Measurements from ENCODE around the gene TEC. TPM values are rescaled to one million over a fixed set of nuclear protein-coding genes. Genes with fewer than 3 reads are reported as not detected.
"Not testable (repeated sequence)": the region's sequence is repeated elsewhere in the genome, so short reads cannot be mapped to it uniquely, and the experiment has no call there.

The TEC gene
- total RNA-seq (10 to 100 TPM in 1 of 2 donors, 1 to 10 TPM in 1; 9.2 to 10.8 TPM), polyA plus RNA-seq (ENCODE audit: insufficient read depth, low read depth, low replicate concordance) (3.5 TPM)
- long read RNA-seq, donor 1, partial matches to known transcripts = 0 of 1 reads
- long read RNA-seq, donor 1, other reads (novel, unspliced or antisense) = 0 of 1 reads
- long read RNA-seq, donor 2 = 0 reads

- H3K4me1 ChIP-seq = no peaks in the 10 kb centered on the region
- H3K4me3 ChIP-seq = peak within 1 kb of the TSS; percentile 75 to 87
- peak; percentile 54 for DNase-seq
- intact Hi-C loops (cut with DNase I; ENCODE audit: low total_unique reads) = no loop called here
- H3K27me3 ChIP-seq = no peaks in the 10 kb centered on the region
- no peaks in the 10 kb centered on the region for H3K36me3 ChIP-seq (ENCODE audit: low read depth, missing control alignments)
- H3K9me3 ChIP-seq = no peaks in the 10 kb centered on the region
- no peak for TF ChIP-seq POLR2A (IDR thresholded peaks at IDR 0.05)
- TF ChIP-seq CTCF (IDR thresholded peaks at IDR 0.05) = no peak
- 2 to 4% methylated on average over 37 to 61 of the region's 63 CpGs for WGBS, 2 donors
- H3K27ac ChIP-seq = peak within 1 kb of the TSS; percentile 69 to 83
These were observed at the start of gene TEC for GRCh38 chr4:48268956-48269860. TSS of gene TEC (minus strand) at chr4:48269838. CDS start at chr4:48228614, 41,224 bp downstream.

- WGBS, 2 donors = 50 to 59% methylated on average over 7 of the region's 7 CpGs
- Histone ChIP-seq H3K4me1 (no peaks in the 10 kb centered on the region), H3K27ac (no peak overlapping the region), H3K36me3 (ENCODE audit: low read depth, missing control alignments) (no peaks in the 10 kb centered on the region), H3K9me3 (no peaks in the 10 kb centered on the region), H3K4me3 (no peak overlapping the region), H3K27me3 (no peaks in the 10 kb centered on the region)
- TF ChIP-seq CTCF (IDR thresholded peaks at IDR 0.05) = peak in 2 of 3 experiments; percentile 30 to 31
- TF ChIP-seq POLR2A (IDR thresholded peaks at IDR 0.05) = no peak
- intact Hi-C loops (cut with DNase I; ENCODE audit: low total_unique reads) = loop anchor here (5.0 kb wide), 1 partner anchor 131 kb away; no protein-coding TSS in a partner anchor
- no peak for DNase-seq
These were observed 46.3 kb upstream of the TEC start for GRCh38 chr4:48315728-48316630.

GRCh38 chr4:48314746-48315145 is 45.1 kb upstream of the TEC start:
- not testable (repeated sequence) for H3K4me1 ChIP-seq; H3K27me3 ChIP-seq; H3K9me3 ChIP-seq; DNase-seq; H3K4me3 ChIP-seq; H3K27ac ChIP-seq; H3K36me3 ChIP-seq (ENCODE audit: low read depth, missing control alignments)
- intact Hi-C loops (cut with DNase I; ENCODE audit: low total_unique reads) = loop anchor here (5.0 kb wide), 1 partner anchor 133 kb away; no protein-coding TSS in a partner anchor

GRCh38 chr4:48311896-48312295 is 42.3 kb upstream of the TEC start:
- H3K9me3 ChIP-seq = no peaks in the 10 kb centered on the region
- H3K27ac ChIP-seq = no peak overlapping the region
- H3K36me3 ChIP-seq (ENCODE audit: low read depth, missing control alignments) = no peaks in the 10 kb centered on the region
- H3K4me3 ChIP-seq = no peak overlapping the region
- 83 to 90% methylated on average over 3 of the region's 3 CpGs for WGBS, 2 donors
- intact Hi-C loops (cut with DNase I; ENCODE audit: low total_unique reads) = no loop called here
- TF ChIP-seq POLR2A (IDR thresholded peaks at IDR 0.05) (no peak), CTCF (IDR thresholded peaks at IDR 0.05) (no peak)
- H3K4me1 ChIP-seq = no peaks in the 10 kb centered on the region
- DNase-seq = no peak
- no peaks in the 10 kb centered on the region for H3K27me3 ChIP-seq

GRCh38 chr4:48308901-48309300 is 39.3 kb upstream of the TEC start:
- Histone ChIP-seq H3K36me3 (ENCODE audit: low read depth, missing control alignments) (no peaks in the 10 kb centered on the region), H3K27ac (no peak overlapping the region), H3K9me3 (no peaks in the 10 kb centered on the region), H3K4me1 (no peaks in the 10 kb centered on the region), H3K4me3 (no peak overlapping the region), H3K27me3 (no peaks in the 10 kb centered on the region)
- no peak for TF ChIP-seq POLR2A (IDR thresholded peaks at IDR 0.05)
- no peak for TF ChIP-seq CTCF (IDR thresholded peaks at IDR 0.05)
- no peak for DNase-seq
- intact Hi-C loops (cut with DNase I; ENCODE audit: low total_unique reads) = no loop called here
- 50 to 63% methylated on average over 2 of the region's 2 CpGs for WGBS, 2 donors

Data from testis (tissue), 5 donors.